LNCAP (cell line): ENCODE results near the gene ADAMTS9.

Source experiments
- CTCF ChIP-seq: fragments of 450-650 bp; IDR thresholded peaks from 2 replicates; pipeline ENCODE4 v1.5.1; 2017; ENCODE audit warnings: mild to moderate bottlenecking

ADAMTS9 gene

GRCh38 chr3:64638981-64639481 lies 48.8 kb downstream of the ADAMTS9 start:
- no peak for TF ChIP-seq CTCF

- no peak for TF ChIP-seq CTCF
Observed at GRCh38 chr3:64638511-64638910, 49.3 kb downstream of the ADAMTS9 start.

GRCh38 chr3:64634417-64634816 lies 53.4 kb downstream of the ADAMTS9 start:
- no peak for TF ChIP-seq CTCF

- TF ChIP-seq CTCF: no peak
Observed at GRCh38 chr3:64631951-64632350, 55.8 kb downstream of the ADAMTS9 start.

- TF ChIP-seq CTCF: no peak
Observed at GRCh38 chr3:64627471-64628321, 60.1 kb downstream of the ADAMTS9 start.

- TF ChIP-seq CTCF: no peak
Observed at GRCh38 chr3:64627042-64627441, 60.8 kb downstream of the ADAMTS9 start.

- TF ChIP-seq CTCF: no peak
Observed at GRCh38 chr3:64625381-64625780, 62.4 kb downstream of the ADAMTS9 start.
